ENCODE measurements around the gene SNRNP48.

GRCh38 chr6:7556394-7557106, 33.4 kb upstream of the SNRNP48 start:
- TF ChIP-seq CTCF (IDR thresholded peaks at IDR 0.05; ENCODE audit: control extremely low read depth in 1 of 3, insufficient read depth in 1 of 3, low read depth in 1 of 3, low read length in 3 of 3) (no peak), POLR2A (IDR thresholded peaks at IDR 0.05; ENCODE audit: control extremely low read depth in 1 of 2, low read depth in 2 of 2, low read length in 2 of 2) (no peak), MAX (IDR thresholded peaks at IDR 0.05) (no peak), SP1 (IDR thresholded peaks at IDR 0.05; ENCODE audit: low read depth, low read length) (no peak), YY1 (IDR thresholded peaks at IDR 0.05; ENCODE audit: low read depth, low read length) (no peak), NRF1 (IDR thresholded peaks at IDR 0.05; ENCODE audit: low read depth, low read length) (no peak), EZH2 (IDR thresholded peaks at IDR 0.05; ENCODE audit: low read depth, low read length, severe bottlenecking) (no peak), GABPA (IDR thresholded peaks at IDR 0.05; ENCODE audit: borderline replicate concordance, insufficient read depth, low read length) (no peak), POLR2AphosphoS5 (IDR thresholded peaks at IDR 0.05; ENCODE audit: low read depth, low read length) (no peak), RFX5 (IDR thresholded peaks at IDR 0.05; ENCODE audit: borderline replicate concordance, low read depth, low read length) (no peak), KDM4A (IDR thresholded peaks at IDR 0.05; ENCODE audit: low read depth, low read length, severe bottlenecking) (no peak), KDM5A (IDR thresholded peaks at IDR 0.05; ENCODE audit: low read length) (no peak)

All from H1 (cell line).